HUES6 (cell line): ENCODE measurements around the gene LGMN.
"Not testable (repeated sequence)": the region's sequence is repeated elsewhere in the genome, so short reads cannot be mapped to it uniquely, and the experiment has no call there.

Source experiments
- H3K27ac ChIP-seq: 2 replicates; pipeline ENCODE4 v1.7.0; 2013; ENCODE audit warnings: low read depth, mild to moderate bottlenecking, low read length, inconsistent platforms
- H3K27me3 ChIP-seq: 2 replicates; pipeline ENCODE4 v1.6.1; 2013; ENCODE audit warnings: low read length; ENCODE audit not compliant: control insufficient read depth, insufficient read depth
- H3K36me3 ChIP-seq: 2 replicates; pipeline ENCODE4 v1.6.1; 2013; ENCODE audit warnings: low read length; ENCODE audit not compliant: control insufficient read depth, insufficient read depth
- H3K4me1 ChIP-seq: 2 replicates; pipeline ENCODE4 v1.6.1; 2013; ENCODE audit warnings: low read length; ENCODE audit not compliant: control insufficient read depth, insufficient read depth
- H3K4me3 ChIP-seq: 2 replicates; pipeline ENCODE4 v1.5.1; 2013; ENCODE audit warnings: low read depth, low read length
- H3K9ac ChIP-seq: one replicate; pipeline ENCODE4 v1.6.1; 2013; ENCODE audit warnings: mild to moderate bottlenecking, low read length
- H3K9me3 ChIP-seq: 2 replicates; pipeline ENCODE4 v1.6.1; 2013; ENCODE audit warnings: low read depth, low read length; ENCODE audit not compliant: control insufficient read depth, insufficient read depth

Gene LGMN

DNA sequence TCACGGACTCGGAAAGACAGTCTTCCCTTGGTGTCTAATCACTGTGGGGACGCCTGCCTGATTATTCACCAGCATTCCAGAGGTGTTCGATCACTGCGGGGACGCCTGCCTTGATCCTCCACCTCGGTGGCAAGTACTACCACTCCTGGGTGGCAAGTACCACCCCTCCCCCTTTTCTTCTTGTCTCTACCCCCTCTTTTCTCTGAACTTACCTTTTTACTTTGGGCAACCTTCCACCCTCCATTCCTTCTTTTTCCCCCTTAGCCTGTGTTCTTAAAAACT, 12.0 kb upstream of the LGMN start:
- Histone ChIP-seq H3K27me3 (no peaks in the 10 kb centered on the region), H3K4me1 (no peaks in the 10 kb centered on the region), H3K9me3 (no peaks in the 10 kb centered on the region), H3K36me3 (no peaks in the 10 kb centered on the region), H3K9ac (no peak overlapping the region), H3K4me3 (no peak overlapping the region), H3K27ac (no peak overlapping the region)

DNA sequence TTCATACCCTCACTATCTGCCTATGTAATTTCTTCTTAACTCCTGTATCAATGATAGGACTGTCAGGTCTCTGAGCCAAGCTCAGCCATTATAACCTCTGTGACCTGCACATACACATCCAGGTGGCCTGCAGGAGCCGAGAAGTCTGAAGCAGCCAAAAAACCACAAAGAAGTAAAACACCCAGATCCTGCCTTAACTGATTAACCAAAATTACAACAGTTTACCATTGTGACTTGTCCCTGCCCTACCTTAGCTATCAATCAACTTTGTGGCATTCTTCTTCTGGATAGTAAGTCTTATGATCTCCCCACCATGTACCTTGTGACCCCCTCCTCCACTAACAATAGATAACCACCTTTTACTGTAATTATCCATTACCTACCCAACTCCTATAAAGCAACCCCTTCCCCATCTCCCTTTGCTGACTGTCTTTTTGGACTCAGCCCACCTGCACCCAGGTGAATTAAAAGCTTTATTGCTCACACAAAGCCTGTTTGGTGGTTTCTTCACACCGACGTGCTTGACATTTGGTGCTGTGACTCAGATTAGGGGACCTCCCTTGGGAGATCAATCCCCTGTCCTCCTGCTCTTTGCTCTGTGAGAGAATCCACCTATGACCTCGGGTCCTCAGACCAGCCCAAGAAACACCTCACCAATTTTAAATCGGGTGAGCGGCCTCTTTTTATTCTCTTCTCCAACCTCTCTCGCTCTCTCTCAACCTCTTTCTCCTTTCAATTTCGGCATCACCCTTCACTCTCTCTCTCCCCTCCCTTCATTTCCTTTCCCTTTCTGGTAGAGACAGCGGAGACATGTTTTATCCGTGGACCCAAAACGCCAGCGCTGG, 11.5 kb upstream of the LGMN start:
- H3K9ac ChIP-seq: no peak overlapping the region
- H3K27ac ChIP-seq: no peak overlapping the region
- H3K36me3 ChIP-seq: no peaks in the 10 kb centered on the region
- H3K4me3 ChIP-seq: no peak overlapping the region
- H3K9me3 ChIP-seq: no peaks in the 10 kb centered on the region
- no peaks in the 10 kb centered on the region for H3K4me1 ChIP-seq
- no peaks in the 10 kb centered on the region for H3K27me3 ChIP-seq

DNA sequence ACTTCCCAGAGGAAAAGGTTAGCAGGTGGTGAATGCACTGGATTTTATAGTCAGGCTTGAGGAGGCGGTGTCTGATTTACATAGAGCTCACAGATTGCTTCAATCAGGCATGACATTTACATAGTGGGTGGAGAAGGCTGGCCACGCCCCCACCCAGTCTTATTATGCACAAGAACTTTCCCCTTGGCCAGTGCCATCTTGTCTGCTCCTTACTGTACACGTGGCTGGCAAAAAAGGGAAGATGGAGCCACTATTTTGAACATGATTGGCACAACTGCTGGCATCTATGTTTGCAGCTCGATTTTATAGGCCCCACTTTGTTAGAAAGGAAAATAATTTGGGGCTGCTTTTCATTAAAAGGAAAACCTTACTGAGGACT, 10.9 kb upstream of the LGMN start:
- Histone ChIP-seq H3K9ac (no peak overlapping the region), H3K27ac (no peak overlapping the region), H3K36me3 (no peaks in the 10 kb centered on the region), H3K4me3 (no peak overlapping the region), H3K9me3 (no peaks in the 10 kb centered on the region), H3K27me3 (no peaks in the 10 kb centered on the region), H3K4me1 (no peaks in the 10 kb centered on the region)

DNA sequence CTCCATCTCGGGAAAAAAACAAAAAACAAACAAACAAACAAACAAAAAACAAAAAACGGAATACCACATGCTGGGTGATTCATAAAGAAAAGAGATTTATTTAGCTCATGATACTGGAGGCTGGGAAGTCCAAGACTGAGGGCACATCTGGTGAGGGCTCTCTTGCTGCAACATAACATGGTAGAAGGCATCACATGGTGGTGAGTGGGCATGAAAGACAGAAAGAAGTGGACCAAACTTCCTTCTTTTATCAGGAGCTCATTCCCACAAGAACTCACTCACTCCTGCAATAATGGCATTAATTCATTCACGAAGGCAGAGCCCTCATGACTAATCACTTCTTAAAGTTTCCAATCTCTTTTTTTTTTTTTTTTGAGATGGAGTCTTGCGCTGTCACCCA, 8.0 kb upstream of the LGMN start:
- Histone ChIP-seq H3K27me3 (no peaks in the 10 kb centered on the region), H3K9ac (no peak overlapping the region), H3K27ac (no peak overlapping the region), H3K9me3 (no peaks in the 10 kb centered on the region), H3K36me3 (no peaks in the 10 kb centered on the region), H3K4me1 (no peaks in the 10 kb centered on the region), H3K4me3 (no peak overlapping the region)

DNA sequence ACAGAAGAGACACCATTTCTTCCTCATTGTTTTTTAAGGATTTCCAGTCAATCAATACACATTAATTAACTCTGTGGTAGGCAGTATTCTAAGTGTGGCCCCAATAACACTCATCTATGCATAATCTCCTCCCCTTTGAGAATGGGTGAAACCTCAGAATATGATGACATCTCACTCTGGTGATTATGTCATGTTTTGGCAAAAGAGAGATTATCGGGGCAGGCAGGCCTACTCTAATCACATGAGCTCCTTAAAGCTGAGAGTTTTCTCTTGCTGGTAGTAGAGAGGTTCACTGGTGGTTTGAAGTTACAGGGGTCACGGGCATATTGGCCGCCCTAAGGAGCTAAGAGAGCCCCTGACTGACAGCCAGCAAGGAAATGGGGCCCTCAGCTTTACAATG, 7.1 kb upstream of the LGMN start:
- no peaks in the 10 kb centered on the region for H3K4me1 ChIP-seq

DNA sequence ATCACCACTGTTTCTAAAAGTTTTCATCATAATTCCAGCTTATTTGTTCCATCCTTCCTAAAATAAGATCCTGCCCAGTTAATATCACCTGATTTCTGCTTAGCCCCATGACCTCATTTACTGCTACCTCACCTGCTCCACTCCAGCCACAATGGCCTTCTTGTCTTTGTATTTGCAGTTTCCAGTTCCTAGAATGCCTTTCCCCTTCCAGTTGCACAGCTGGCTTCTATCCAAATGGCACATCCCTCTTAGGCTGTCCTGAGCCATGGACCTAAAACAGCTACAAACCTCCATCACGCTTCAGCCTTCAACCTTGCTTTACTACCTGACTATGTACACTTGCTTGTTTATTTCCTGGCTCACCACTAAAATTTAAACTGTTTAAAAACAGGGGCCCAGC, 6.5 kb upstream of the LGMN start:
- H3K36me3 ChIP-seq: no peaks in the 10 kb centered on the region
- H3K4me3 ChIP-seq: no peak overlapping the region
- no peaks in the 10 kb centered on the region for H3K4me1 ChIP-seq
- H3K27ac ChIP-seq: no peak overlapping the region
- no peaks in the 10 kb centered on the region for H3K27me3 ChIP-seq
- no peak overlapping the region for H3K9ac ChIP-seq
- H3K9me3 ChIP-seq: no peaks in the 10 kb centered on the region

More for the DNA sequence above, 7.1 kb upstream of the LGMN start:
- no peaks in the 10 kb centered on the region for H3K27me3 ChIP-seq
- H3K27ac ChIP-seq: no peak overlapping the region
- H3K9me3 ChIP-seq: no peaks in the 10 kb centered on the region
- H3K4me3 ChIP-seq: no peak overlapping the region
- H3K9ac ChIP-seq: no peak overlapping the region
- no peaks in the 10 kb centered on the region for H3K36me3 ChIP-seq

DNA sequence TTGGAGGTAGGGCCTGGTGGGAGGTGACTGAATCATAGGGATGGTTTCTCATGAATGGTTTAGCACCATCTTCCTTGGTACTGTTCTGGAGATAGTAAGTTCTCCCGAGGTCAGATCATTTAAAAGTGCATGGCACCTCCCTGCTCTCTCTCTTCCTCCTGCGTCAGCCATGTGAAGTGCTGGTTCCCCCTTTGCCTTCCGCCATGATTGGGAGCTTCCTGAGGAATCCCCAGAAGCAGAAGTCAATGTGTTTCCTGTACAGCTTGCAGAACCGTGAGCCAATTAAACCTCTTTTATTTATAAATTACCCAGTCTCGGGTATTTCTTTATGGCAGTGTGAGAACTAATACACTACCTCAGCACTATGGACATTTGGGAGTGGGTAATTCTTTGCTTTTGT, 4.8 kb upstream of the LGMN start:
- H3K27me3 ChIP-seq: 0 out of 2 replicates have a peak, but pooled peaks cover 4% of the 10 kb centered on the region
- no peak overlapping the region for H3K9ac ChIP-seq
- H3K4me1 ChIP-seq: no peaks in the 10 kb centered on the region
- 0 out of 2 replicates have a peak, but pooled peaks cover 3% of the 10 kb centered on the region for H3K9me3 ChIP-seq
- H3K4me3 ChIP-seq: no peak overlapping the region
- H3K27ac ChIP-seq: no peak overlapping the region
- no peaks in the 10 kb centered on the region for H3K36me3 ChIP-seq

DNA sequence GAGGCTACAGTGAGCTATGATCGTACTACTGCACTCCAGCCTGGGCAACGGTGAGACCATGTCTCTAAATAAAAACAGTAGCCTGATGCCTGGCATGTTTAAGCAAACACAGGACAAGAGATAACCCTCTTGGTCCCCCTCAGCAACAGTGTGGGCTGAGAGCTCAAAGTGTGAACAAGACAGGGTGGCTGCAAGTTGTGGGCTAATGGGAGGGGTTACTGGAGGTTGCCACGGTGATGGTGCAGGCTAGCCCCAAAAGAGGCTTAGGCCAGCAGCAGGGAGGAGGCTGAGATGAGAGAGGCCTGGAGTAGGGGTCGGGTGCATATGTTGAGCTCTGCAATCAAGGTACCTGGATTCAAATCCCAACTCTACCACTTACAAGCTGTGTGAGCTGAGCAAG, 3.4 kb upstream of the LGMN start:
- Histone ChIP-seq H3K4me1 (no peaks in the 10 kb centered on the region), H3K9ac (no peak overlapping the region), H3K27ac (no peak overlapping the region), H3K4me3 (no peak overlapping the region), H3K27me3 (0 out of 2 replicates have a peak, but pooled peaks cover 4% of the 10 kb centered on the region), H3K9me3 (0 out of 2 replicates have a peak, but pooled peaks cover 3% of the 10 kb centered on the region), H3K36me3 (no peaks in the 10 kb centered on the region)

DNA sequence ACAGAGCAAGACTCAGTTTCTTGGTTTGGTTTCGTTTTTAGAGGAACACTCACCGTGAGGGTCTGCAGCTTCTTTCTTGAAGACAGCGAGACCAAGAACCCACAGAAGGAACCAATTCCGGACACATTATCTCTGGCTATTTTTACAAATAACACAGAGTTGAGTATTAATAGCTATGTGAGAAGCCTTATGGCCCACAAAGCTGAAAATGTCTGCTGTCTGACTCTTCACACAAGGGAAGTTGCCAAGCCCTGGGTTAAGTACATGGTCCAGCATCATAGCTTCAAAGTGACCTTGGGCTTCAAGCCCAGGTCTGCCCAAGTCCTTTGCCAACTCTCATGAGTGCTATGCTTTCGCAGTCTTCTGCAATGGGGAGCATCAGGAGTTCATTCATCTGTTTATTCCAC, 2.6 kb upstream of the LGMN start:
- H3K36me3 ChIP-seq: no peaks in the 10 kb centered on the region
- H3K27ac ChIP-seq: no peak overlapping the region
- no peaks in the 10 kb centered on the region for H3K4me1 ChIP-seq
- peaks cover 3% of the 10 kb centered on the region; the same call in 1 of the 2 replicates for H3K9me3 ChIP-seq
- 0 out of 2 replicates have a peak, but pooled peaks cover 4% of the 10 kb centered on the region for H3K27me3 ChIP-seq
- no peak overlapping the region for H3K9ac ChIP-seq
- H3K4me3 ChIP-seq: no peak overlapping the region

DNA sequence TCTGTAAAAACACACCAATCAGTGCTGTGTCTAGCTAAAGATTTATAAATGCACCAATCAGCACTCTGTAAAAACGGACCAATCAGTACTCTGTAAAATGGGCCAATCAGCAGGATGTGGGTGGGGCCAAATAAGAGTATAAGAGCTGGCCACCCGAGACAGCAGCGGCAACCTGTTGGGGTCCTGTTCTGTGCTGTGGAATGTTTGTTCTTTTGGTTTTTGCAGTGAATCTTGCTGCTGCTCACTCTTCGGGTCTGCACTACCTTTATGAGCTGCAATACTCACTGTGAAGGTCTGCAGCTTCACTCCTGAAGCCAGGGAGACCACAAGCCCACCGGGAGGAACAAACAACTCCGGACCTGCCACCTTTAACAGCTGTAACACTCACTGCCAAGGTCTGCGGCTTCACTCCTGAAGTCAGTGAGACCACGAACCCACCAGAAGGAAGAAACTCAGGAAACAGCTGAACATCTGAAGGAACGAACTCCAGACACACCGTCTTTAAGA, 1.8 kb upstream of the LGMN start:
- not testable (repeated sequence) for H3K36me3 ChIP-seq, H3K27ac ChIP-seq, H3K4me3 ChIP-seq, H3K27me3 ChIP-seq, H3K9me3 ChIP-seq, H3K4me1 ChIP-seq, H3K9ac ChIP-seq

DNA sequence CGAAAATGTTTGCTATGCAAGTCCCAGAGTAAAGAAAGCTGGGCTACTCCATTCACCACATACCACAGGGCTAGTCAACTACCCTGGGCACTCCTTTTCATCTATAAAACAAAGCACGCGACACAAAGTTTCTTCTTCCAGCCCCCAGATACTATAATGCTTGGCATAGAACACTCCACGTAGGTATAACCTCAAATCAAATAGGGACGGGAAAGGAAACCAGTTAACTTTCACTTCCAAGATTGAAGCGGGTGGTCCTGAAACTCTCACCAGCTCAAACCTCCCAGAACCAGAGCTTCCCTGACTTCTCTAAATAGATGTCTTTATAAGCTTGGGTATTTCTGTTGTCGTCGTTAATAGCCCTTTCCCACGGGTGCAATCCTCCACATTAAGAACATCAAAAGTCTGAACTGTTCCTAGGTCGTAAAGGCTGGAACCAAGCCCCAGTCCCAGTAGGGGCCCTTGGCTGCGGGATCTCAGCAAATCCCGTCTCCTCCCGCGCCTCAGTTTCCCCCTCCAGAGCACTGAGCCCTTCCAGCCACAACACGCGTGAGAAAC, 647 bp downstream of the LGMN start:
- peak overlapping the region; percentile 75 for H3K9ac ChIP-seq
- peak overlapping the region; percentile 17; the same call in 1 of the 2 replicates for H3K27ac ChIP-seq
- peaks cover 3% of the 10 kb centered on the region; the same call in 1 of the 2 replicates for H3K9me3 ChIP-seq
- H3K4me1 ChIP-seq: no peaks in the 10 kb centered on the region
- peak overlapping the region; percentile 89 for H3K4me3 ChIP-seq
- no peaks in the 10 kb centered on the region for H3K36me3 ChIP-seq
- H3K27me3 ChIP-seq: 0 out of 2 replicates have a peak, but pooled peaks cover 4% of the 10 kb centered on the region
